PC-9 (cell line): ENCODE results near the gene EIF4G1. TPM values are rescaled to one million over a fixed set of nuclear protein-coding genes. Genes with fewer than 3 reads are reported as not detected.

Experiments
- BruUV-seq: library from RNA; stranded (reverse); fragments of 400-500 nt; replicated peaks from 2 replicates; lab custom pipeline; 2021; lab: Mats Ljungman, UMichigan
- CTCF ChIA-PET: fragments of 300-600 bp; sonication (Branson Sonifier 250); formaldehyde crosslinking; loops from one replicate; lab custom pipeline; 2022; ENCODE audit warnings: antibody characterized with exemption; lab: Charles Lee
- POLR2A ChIA-PET: fragments of 300-600 bp; sonication (Branson Sonifier 250); formaldehyde crosslinking; loops from one replicate; lab custom pipeline; 2022; ENCODE audit warnings: antibody characterized with exemption; ENCODE audit not compliant: unreplicated experiment; lab: Charles Lee
- DNase-seq, 2 experiments: peaks; one replicate each; pipeline versions ENCODE4 v3.0.0 to v3.0.0-alpha.2; 2015 to 2022; ENCODE audit warnings: mixed read lengths in 1 of 2
- H2AFZ ChIP-seq: fragments of 200-600 bp; sonication (generic); 2 replicates; pipeline ENCODE4 v1.8.1; 2017; ENCODE audit warnings: antibody characterized with exemption
- H3F3A ChIP-seq: fragments of 200-600 bp; sonication (generic); 2 replicates; pipeline ENCODE4 v1.8.1; 2017; ENCODE audit warnings: antibody characterized with exemption, mild to moderate bottlenecking, low read depth; ENCODE audit not compliant: insufficient read depth
- H3K27ac ChIP-seq: fragments of 200-600 bp; sonication (generic); 2 replicates; pipeline ENCODE4 v1.6.1; 2016; ENCODE audit warnings: mixed run types
- H3K27me3 ChIP-seq: fragments of 200-600 bp; sonication (generic); 2 replicates; pipeline ENCODE4 v1.6.1; 2016; ENCODE audit warnings: low read depth, mixed run types; ENCODE audit not compliant: insufficient read depth
- H3K36me3 ChIP-seq: fragments of 200-600 bp; sonication (generic); 2 replicates; pipeline ENCODE4 v1.6.1; 2016; ENCODE audit warnings: low read depth, mixed run types
- H3K4me1 ChIP-seq: fragments of 200-600 bp; sonication (generic); replicated peaks from 2 replicates; pipeline ENCODE4 v1.6.1; 2016; ENCODE audit warnings: mixed run types; ENCODE audit not compliant: insufficient read depth
- H3K4me2 ChIP-seq: fragments of 200-600 bp; sonication (generic); 2 replicates; pipeline ENCODE4 v1.6.1; 2017; ENCODE audit warnings: mixed run types
- H3K4me3 ChIP-seq: fragments of 200-600 bp; sonication (generic); 2 replicates; pipeline ENCODE4 v1.6.1; 2016; ENCODE audit warnings: mixed run types
- H3K79me2 ChIP-seq: fragments of 200-600 bp; sonication (generic); 2 replicates; pipeline ENCODE4 v1.6.1; 2017; ENCODE audit warnings: low read depth, mixed run types
- H3K9me2 ChIP-seq: fragments of 200-600 bp; sonication (generic); 2 replicates; pipeline ENCODE4 v1.8.1; 2017; ENCODE audit warnings: mild to moderate bottlenecking; ENCODE audit not compliant: insufficient read depth
- H3K9me3 ChIP-seq: fragments of 200-600 bp; sonication (generic); 2 replicates; pipeline ENCODE4 v1.8.1; 2016; ENCODE audit warnings: low read depth; ENCODE audit not compliant: insufficient read depth
- H4K20me1 ChIP-seq: fragments of 200-600 bp; sonication (generic); 2 replicates; pipeline ENCODE4 v1.8.1; 2017; ENCODE audit not compliant: insufficient read depth
- CTCF ChIP-seq: fragments of 200-600 bp; sonication (generic); conservative IDR thresholded peaks from 2 replicates; pipeline ENCODE4 v1.6.1; 2017; ENCODE audit warnings: mixed run types, antibody characterized with exemption, mild to moderate bottlenecking, moderate library complexity
- EZH2 ChIP-seq: fragments of 200-600 bp; sonication (generic); IDR thresholded peaks from 2 replicates; pipeline ENCODE4 v1.8.0; 2017; ENCODE audit warnings: antibody characterized with exemption, low read depth
- intact Hi-C: fragments of 100-400 bp; cut with micrococcal nuclease; formaldehyde crosslinking; loops from one replicate; pipeline ENCODE4 v1.10.0; 2022; ENCODE audit not compliant: unreplicated experiment
- total RNA-seq: library from RNA; stranded (reverse); gene quantifications from 2 replicates; pipeline ENCODE4 v1.2.3, GENCODE V29; 2021

The EIF4G1 gene
- total RNA-seq, 1 experiment from 2014 or later, result 657 TPM

GRCh38 chr3:184371570-184372018 lies 57.2 kb downstream of the EIF4G1 start:
- Histone ChIP-seq H3K4me2 (no peak overlapping the region), H3K9me2 (no peaks in the 10 kb centered on the region), H3F3A (peaks cover 52% of the 10 kb centered on the region), H3K36me3 (peaks cover 12% of the 10 kb centered on the region), H2AFZ (no peak overlapping the region), H3K4me1 (no peaks in the 10 kb centered on the region), H3K4me3 (no peak overlapping the region), H3K27ac (no peak overlapping the region), H3K9me3 (no peaks in the 10 kb centered on the region), H3K27me3 (peaks cover 35% of the 10 kb centered on the region), H3K79me2 (no peaks in the 10 kb centered on the region), H4K20me1 (peaks cover 14% of the 10 kb centered on the region)
- peak; percentile 99 for TF ChIP-seq CTCF
- no peak for TF ChIP-seq EZH2
- BruUV-seq, result no TSS peak
- intact Hi-C loops, result loop anchor here (1.0 to 5.0 kb wide), 6 partner anchors 46 to 431 kb away; no protein-coding TSS in a partner anchor
- DNase-seq, result peak; percentile 84 to 89
- CTCF ChIA-PET, result interaction anchor here (0.6 to 3.8 kb wide), 24 partner anchors 10 to 406 kb away, joined by 3 to 75 read pairs (median 4); partner anchors contain the start of genes CLCN2 and POLR2H
- POLR2A ChIA-PET, result interaction anchor here (0.5 to 0.9 kb wide), 8 partner anchors 9 to 285 kb away, joined by 3 to 15 read pairs (median 4); no protein-coding TSS in a partner anchor

DNA sequence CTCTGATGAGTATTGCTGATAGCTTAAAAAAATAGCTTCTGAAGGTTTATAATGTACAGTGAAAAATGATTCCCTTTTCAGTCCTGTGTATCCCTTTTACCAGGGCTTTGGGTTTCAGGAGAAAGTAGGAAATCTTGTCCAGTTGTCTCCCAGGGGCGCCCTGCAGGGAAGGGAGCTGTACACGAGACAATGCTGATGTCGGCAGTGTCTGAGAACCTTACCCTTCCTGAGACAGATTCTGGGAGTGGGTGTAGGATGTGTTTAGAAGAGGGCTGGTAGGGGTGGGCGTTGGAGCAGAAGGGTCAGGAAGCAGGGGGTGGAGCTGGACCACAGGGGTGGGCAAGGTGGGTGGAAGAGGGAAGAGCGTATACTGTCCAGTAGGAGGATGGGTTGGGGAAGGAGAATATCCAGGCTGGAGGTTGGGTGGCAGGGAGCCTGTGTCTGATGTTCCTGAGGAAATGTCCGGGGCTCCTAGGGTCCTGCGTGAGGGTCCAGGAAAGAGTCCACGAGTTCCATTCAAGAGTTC lies 58.0 kb downstream of the EIF4G1 start:
- H4K20me1 ChIP-seq, result peaks cover 10% of the 10 kb centered on the region
- TF ChIP-seq CTCF, result no peak
- TF ChIP-seq EZH2, result no peak
- H3K27me3 ChIP-seq, result peaks cover 41% of the 10 kb centered on the region
- peaks cover 9% of the 10 kb centered on the region for H3K36me3 ChIP-seq
- no peak overlapping the region for H3K27ac ChIP-seq
- H3F3A ChIP-seq, result peaks cover 44% of the 10 kb centered on the region
- no peaks in the 10 kb centered on the region for H3K9me2 ChIP-seq
- H3K4me1 ChIP-seq, result no peaks in the 10 kb centered on the region
- H3K4me3 ChIP-seq, result no peak overlapping the region
- no TSS peak for BruUV-seq
- no peaks in the 10 kb centered on the region for H3K79me2 ChIP-seq
- no peak for DNase-seq
- no peak overlapping the region for H3K4me2 ChIP-seq
- ChIA-PET CTCF (interaction anchor here (0.6 to 3.8 kb wide), 12 partner anchors 11 to 544 kb away, joined by 3 to 75 read pairs (median 6); partner anchors contain the start of genes CLCN2 and POLR2H), POLR2A (interaction anchor here (0.5 to 0.7 kb wide), 2 partner anchors 9 to 153 kb away, joined by 4 to 8 read pairs; no protein-coding TSS in a partner anchor)
- no peaks in the 10 kb centered on the region for H3K9me3 ChIP-seq
- H2AFZ ChIP-seq, result no peak overlapping the region
- intact Hi-C loops, result loop anchor here (5.0 kb wide), 1 partner anchor 430 kb away; no protein-coding TSS in a partner anchor

DNA sequence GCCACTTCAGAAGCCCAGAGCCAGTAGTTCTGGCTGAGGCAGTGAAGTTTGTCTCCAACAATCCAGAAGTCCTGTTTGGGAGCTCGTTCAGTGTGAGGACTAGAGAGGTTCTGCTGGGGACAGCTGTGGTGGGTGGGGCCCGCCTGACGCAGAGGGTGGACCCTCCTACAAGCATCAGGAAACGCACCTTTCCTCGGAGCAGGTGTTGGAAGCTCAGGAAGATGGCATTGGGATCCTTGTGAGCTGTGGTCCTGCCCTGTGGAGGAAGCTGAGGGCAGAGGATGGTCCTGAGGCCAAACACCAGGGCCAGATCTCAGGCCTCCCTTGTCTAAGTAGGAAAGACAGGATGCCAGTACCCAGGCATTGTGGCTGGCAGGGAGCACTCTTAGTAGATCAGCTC lies 58.5 kb downstream of the EIF4G1 start:
- H3K4me3 ChIP-seq, result no peak overlapping the region
- TF ChIP-seq CTCF (no peak), EZH2 (no peak)
- H3K4me1 ChIP-seq, result no peaks in the 10 kb centered on the region
- H3K27ac ChIP-seq, result no peak overlapping the region
- no peak overlapping the region for H3K4me2 ChIP-seq
- no peaks in the 10 kb centered on the region for H3K79me2 ChIP-seq
- H3K9me2 ChIP-seq, result no peaks in the 10 kb centered on the region
- peaks cover 46% of the 10 kb centered on the region for H3K27me3 ChIP-seq
- ChIA-PET POLR2A (interaction anchor here (0.7 kb wide), 1 partner anchor 14 kb away, joined by 3 read pairs; no protein-coding TSS in a partner anchor), CTCF (interaction anchor here (0.6 to 3.8 kb wide), 4 partner anchors 141 to 544 kb away, joined by 3 to 75 read pairs (median 24); no protein-coding TSS in a partner anchor)
- H3K9me3 ChIP-seq, result no peaks in the 10 kb centered on the region
- intact Hi-C loops, result loop anchor here (5.0 kb wide), 1 partner anchor 429 kb away; no protein-coding TSS in a partner anchor
- H3K36me3 ChIP-seq, result peaks cover 8% of the 10 kb centered on the region
- H4K20me1 ChIP-seq, result peaks cover 10% of the 10 kb centered on the region
- peaks cover 38% of the 10 kb centered on the region for H3F3A ChIP-seq
- DNase-seq, result no peak
- BruUV-seq, result no TSS peak
- no peak overlapping the region for H2AFZ ChIP-seq
